Measurements from ENCODE around the gene ARHGAP6.
"Not testable (repeated sequence)": the region's sequence is repeated elsewhere in the genome, so short reads cannot be mapped to it uniquely, and the experiment has no call there.

The ARHGAP6 gene

DNA sequence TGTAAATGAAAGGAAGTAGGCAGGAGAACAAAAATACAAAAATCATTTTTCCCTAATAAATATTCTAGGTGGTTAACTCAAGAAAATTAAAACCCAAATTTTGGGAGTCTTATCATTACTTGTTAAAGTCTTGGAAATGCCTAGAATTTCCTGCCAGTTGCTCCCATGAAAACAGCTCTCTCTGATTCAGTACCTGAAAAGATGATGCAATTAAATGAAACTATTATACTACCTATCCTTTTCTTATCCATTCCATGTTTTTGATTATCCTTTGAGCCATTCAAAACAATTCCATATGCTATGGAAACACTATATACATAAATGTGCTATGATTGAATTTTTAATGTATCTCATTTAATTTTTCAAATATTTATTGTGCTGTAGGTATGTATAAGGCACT, 423.0 kb downstream of the ARHGAP6 start:
- no peak for TF ChIP-seq CTCF (conservative IDR thresholded peaks at IDR 0.05; ENCODE audit: low read depth)
- no peak for DNase-seq (ENCODE audit: low spot score)
- no peak overlapping the region for H3K27ac ChIP-seq
- CTCF ChIA-PET: interaction anchor here (0.5 kb wide), 1 partner anchor 17 kb away, joined by 8 read pairs; no protein-coding TSS in a partner anchor
- POLR2A ChIA-PET (ENCODE audit: low non-redundant PET): interaction anchor here (0.6 kb wide), 1 partner anchor 17 kb away, joined by 3 read pairs; no protein-coding TSS in a partner anchor

GRCh38 chrX:11241720-11242119, 424.0 kb downstream of the ARHGAP6 start:
- ChIA-PET CTCF (no interaction called here), POLR2A (ENCODE audit: low non-redundant PET) (no interaction called here)
- no peak for TF ChIP-seq CTCF (conservative IDR thresholded peaks at IDR 0.05; ENCODE audit: low read depth)

GRCh38 chrX:11239230-11239629, 426.5 kb downstream of the ARHGAP6 start:
- no peak for TF ChIP-seq CTCF (conservative IDR thresholded peaks at IDR 0.05; ENCODE audit: low read depth)
- H3K27ac ChIP-seq: no peak overlapping the region
- ChIA-PET CTCF (no interaction called here), POLR2A (ENCODE audit: low non-redundant PET) (no interaction called here)
- no peak for DNase-seq (ENCODE audit: low spot score)

More at GRCh38 chrX:11241720-11242119, 424.0 kb downstream of the ARHGAP6 start:
- H3K27ac ChIP-seq: no peak overlapping the region
- no peak for DNase-seq (ENCODE audit: low spot score)

- DNase-seq (ENCODE audit: low spot score); H3K27ac ChIP-seq; CTCF ChIA-PET; POLR2A ChIA-PET (ENCODE audit: low non-redundant PET): not testable (repeated sequence)
Observed at GRCh38 chrX:11235377-11235776, 430.3 kb downstream of the ARHGAP6 start.

- no peak for TF ChIP-seq CTCF (conservative IDR thresholded peaks at IDR 0.05; ENCODE audit: low read depth)
- POLR2A ChIA-PET (ENCODE audit: low non-redundant PET): no interaction called here
- DNase-seq (ENCODE audit: low spot score): no peak
- CTCF ChIA-PET: no interaction called here
- no peak overlapping the region for H3K27ac ChIP-seq
Observed at GRCh38 chrX:11215191-11215921, 450.4 kb downstream of the ARHGAP6 start.

- POLR2A ChIA-PET (ENCODE audit: low non-redundant PET): no interaction called here
- no peak for DNase-seq (ENCODE audit: low spot score)
- CTCF ChIA-PET: interaction anchor here (0.7 kb wide), 1 partner anchor 133 kb away, joined by 5 read pairs; no protein-coding TSS in a partner anchor
Observed at GRCh38 chrX:11214346-11215190, 451.2 kb downstream of the ARHGAP6 start.

More at GRCh38 chrX:11214346-11215190, 451.2 kb downstream of the ARHGAP6 start:
- TF ChIP-seq CTCF (conservative IDR thresholded peaks at IDR 0.05; ENCODE audit: low read depth): no peak
- H3K27ac ChIP-seq: no peak overlapping the region
